ENCODE data around the gene WDFY4. TPM values are rescaled to one million over a fixed set of nuclear protein-coding genes. Genes with fewer than 3 reads are reported as not detected.

WDFY4 gene
- total and polyA plus RNA-seq, 2 donors: 13.0 to 25.1 TPM

- 98% methylated on average over 2 of the region's 2 CpGs for WGBS
- no peak overlapping the region for H3K27ac ChIP-seq (ENCODE audit: low read depth in 1 of 2, low read length in 1 of 2)
- no peak for DNase-seq (ENCODE audit: low read depth in 6 of 9, low spot score in 9 of 9)
- H3K27me3 ChIP-seq (ENCODE audit: control insufficient read depth in 2 of 2, insufficient read depth in 1 of 2, low read length in 1 of 2): no peaks in the 10 kb centered on the region
- H3K4me3 ChIP-seq (ENCODE audit: low read length in 2 of 2): no peak overlapping the region
- H3K9me3 ChIP-seq (ENCODE audit: control insufficient read depth in 2 of 2, insufficient read depth in 1 of 2, low read length in 1 of 2): peaks cover 0 to 4% of the 10 kb centered on the region in 2 donors
- peaks cover 0 to 15% of the 10 kb centered on the region in 2 donors for H3K4me1 ChIP-seq (ENCODE audit: control insufficient read depth in 2 of 2, insufficient read depth in 2 of 2, low read length in 2 of 2)
- H3K36me3 ChIP-seq (ENCODE audit: control insufficient read depth in 2 of 2, insufficient read depth in 2 of 2, low read length in 1 of 2): no peaks in the 10 kb centered on the region
These were observed 112.1 kb downstream of the WDFY4 start for GRCh38 chr10:48796713-48797245.

GRCh38 chr10:48797830-48798229, 113.2 kb downstream of the WDFY4 start:
- Histone ChIP-seq H3K9me3 (ENCODE audit: control insufficient read depth in 2 of 2, insufficient read depth in 1 of 2, low read length in 1 of 2) (peaks cover 0 to 4% of the 10 kb centered on the region in 2 donors), H3K27ac (ENCODE audit: low read depth in 1 of 2, low read length in 1 of 2) (no peak overlapping the region), H3K27me3 (ENCODE audit: control insufficient read depth in 2 of 2, insufficient read depth in 1 of 2, low read length in 1 of 2) (no peaks in the 10 kb centered on the region), H3K36me3 (ENCODE audit: control insufficient read depth in 2 of 2, insufficient read depth in 2 of 2, low read length in 1 of 2) (no peaks in the 10 kb centered on the region), H3K4me3 (ENCODE audit: low read length in 2 of 2) (no peak overlapping the region), H3K4me1 (ENCODE audit: control insufficient read depth in 2 of 2, insufficient read depth in 2 of 2, low read length in 2 of 2) (peaks cover 0 to 17% of the 10 kb centered on the region in 2 donors)
- DNase-seq (ENCODE audit: low read depth in 6 of 9, low spot score in 9 of 9): no peak
- WGBS: 93% methylated on average over 4 of the region's 4 CpGs

- Histone ChIP-seq H3K27ac (ENCODE audit: low read depth in 1 of 2, low read length in 1 of 2) (no peak overlapping the region), H3K4me3 (ENCODE audit: low read length in 2 of 2) (no peak overlapping the region), H3K9me3 (ENCODE audit: control insufficient read depth in 2 of 2, insufficient read depth in 1 of 2, low read length in 1 of 2) (peaks cover 0 to 4% of the 10 kb centered on the region in 2 donors), H3K36me3 (ENCODE audit: control insufficient read depth in 2 of 2, insufficient read depth in 2 of 2, low read length in 1 of 2) (no peaks in the 10 kb centered on the region), H3K27me3 (ENCODE audit: control insufficient read depth in 2 of 2, insufficient read depth in 1 of 2, low read length in 1 of 2) (no peaks in the 10 kb centered on the region), H3K4me1 (ENCODE audit: control insufficient read depth in 2 of 2, insufficient read depth in 2 of 2, low read length in 2 of 2) (peaks cover 0 to 26% of the 10 kb centered on the region in 2 donors)
- 97% methylated on average over 5 of the region's 5 CpGs for WGBS
- no peak for DNase-seq (ENCODE audit: low read depth in 6 of 9, low spot score in 9 of 9)
These were observed 114.0 kb downstream of the WDFY4 start for GRCh38 chr10:48798481-48799254.

- Histone ChIP-seq H3K4me3 (ENCODE audit: low read length in 2 of 2) (no peak overlapping the region), H3K27ac (ENCODE audit: low read depth in 1 of 2, low read length in 1 of 2) (no peak overlapping the region), H3K9me3 (ENCODE audit: control insufficient read depth in 2 of 2, insufficient read depth in 1 of 2, low read length in 1 of 2) (peaks cover 0 to 4% of the 10 kb centered on the region in 2 donors), H3K36me3 (ENCODE audit: control insufficient read depth in 2 of 2, insufficient read depth in 2 of 2, low read length in 1 of 2) (no peaks in the 10 kb centered on the region), H3K27me3 (ENCODE audit: control insufficient read depth in 2 of 2, insufficient read depth in 1 of 2, low read length in 1 of 2) (no peaks in the 10 kb centered on the region), H3K4me1 (ENCODE audit: control insufficient read depth in 2 of 2, insufficient read depth in 2 of 2, low read length in 2 of 2) (peaks cover 8 to 34% of the 10 kb centered on the region in 2 donors)
- WGBS: 96% methylated on average over 17 of the region's 17 CpGs
- no peak for DNase-seq (ENCODE audit: low read depth in 6 of 9, low spot score in 9 of 9)
These were observed 114.8 kb downstream of the WDFY4 start for GRCh38 chr10:48799341-48800006.

GRCh38 chr10:48800007-48800675, 115.5 kb downstream of the WDFY4 start:
- Histone ChIP-seq H3K4me1 (ENCODE audit: control insufficient read depth in 2 of 2, insufficient read depth in 2 of 2, low read length in 2 of 2) (peaks cover 14 to 41% of the 10 kb centered on the region in 2 donors), H3K4me3 (ENCODE audit: low read length in 2 of 2) (no peak overlapping the region), H3K27me3 (ENCODE audit: control insufficient read depth in 2 of 2, insufficient read depth in 1 of 2, low read length in 1 of 2) (no peaks in the 10 kb centered on the region), H3K27ac (ENCODE audit: low read depth in 1 of 2, low read length in 1 of 2) (peak overlapping the region; percentile 42 to 53), H3K9me3 (ENCODE audit: control insufficient read depth in 2 of 2, insufficient read depth in 1 of 2, low read length in 1 of 2) (peaks cover 0 to 4% of the 10 kb centered on the region in 2 donors), H3K36me3 (ENCODE audit: control insufficient read depth in 2 of 2, insufficient read depth in 2 of 2, low read length in 1 of 2) (no peaks in the 10 kb centered on the region)
- DNase-seq (ENCODE audit: low read depth in 6 of 9, low spot score in 9 of 9): peak in 1 of 9 donors; percentile 49
- 89% methylated on average over 12 of the region's 12 CpGs for WGBS

- Histone ChIP-seq H3K9me3 (ENCODE audit: control insufficient read depth in 2 of 2, insufficient read depth in 1 of 2, low read length in 1 of 2) (peaks cover 0 to 4% of the 10 kb centered on the region in 2 donors), H3K36me3 (ENCODE audit: control insufficient read depth in 2 of 2, insufficient read depth in 2 of 2, low read length in 1 of 2) (no peaks in the 10 kb centered on the region), H3K4me3 (ENCODE audit: low read length in 2 of 2) (no peak overlapping the region), H3K27me3 (ENCODE audit: control insufficient read depth in 2 of 2, insufficient read depth in 1 of 2, low read length in 1 of 2) (no peaks in the 10 kb centered on the region), H3K4me1 (ENCODE audit: control insufficient read depth in 2 of 2, insufficient read depth in 2 of 2, low read length in 2 of 2) (peaks cover 22 to 49% of the 10 kb centered on the region in 2 donors), H3K27ac (ENCODE audit: low read depth in 1 of 2, low read length in 1 of 2) (no peak overlapping the region)
- DNase-seq (ENCODE audit: low read depth in 6 of 9, low spot score in 9 of 9): no peak
These were observed 116.3 kb downstream of the WDFY4 start for GRCh38 chr10:48801001-48801421.

- peaks cover 27 to 59% of the 10 kb centered on the region in 2 donors for H3K4me1 ChIP-seq (ENCODE audit: control insufficient read depth in 2 of 2, insufficient read depth in 2 of 2, low read length in 2 of 2)
- H3K36me3 ChIP-seq (ENCODE audit: control insufficient read depth in 2 of 2, insufficient read depth in 2 of 2, low read length in 1 of 2): no peaks in the 10 kb centered on the region
- H3K27ac ChIP-seq (ENCODE audit: low read depth in 1 of 2, low read length in 1 of 2): no peak overlapping the region
- H3K27me3 ChIP-seq (ENCODE audit: control insufficient read depth in 2 of 2, insufficient read depth in 1 of 2, low read length in 1 of 2): no peaks in the 10 kb centered on the region
- H3K9me3 ChIP-seq (ENCODE audit: control insufficient read depth in 2 of 2, insufficient read depth in 1 of 2, low read length in 1 of 2): peaks cover 0 to 4% of the 10 kb centered on the region in 2 donors
- no peak overlapping the region for H3K4me3 ChIP-seq (ENCODE audit: low read length in 2 of 2)
- peak in 1 of 9 donors; percentile 30 for DNase-seq (ENCODE audit: low read depth in 6 of 9, low spot score in 9 of 9)
- 91% methylated on average over 2 of the region's 2 CpGs for WGBS
These were observed 118.0 kb downstream of the WDFY4 start for GRCh38 chr10:48802611-48803071.

GRCh38 chr10:48803801-48804584, 119.3 kb downstream of the WDFY4 start:
- H3K27me3 ChIP-seq (ENCODE audit: control insufficient read depth in 2 of 2, insufficient read depth in 1 of 2, low read length in 1 of 2): no peaks in the 10 kb centered on the region
- H3K27ac ChIP-seq (ENCODE audit: low read depth in 1 of 2, low read length in 1 of 2): peak overlapping the region; percentile 53 to 82
- peak in 1 of 9 donors; percentile 49 for DNase-seq (ENCODE audit: low read depth in 6 of 9, low spot score in 9 of 9)
- peaks cover 27 to 59% of the 10 kb centered on the region in 2 donors for H3K4me1 ChIP-seq (ENCODE audit: control insufficient read depth in 2 of 2, insufficient read depth in 2 of 2, low read length in 2 of 2)
- no peaks in the 10 kb centered on the region for H3K36me3 ChIP-seq (ENCODE audit: control insufficient read depth in 2 of 2, insufficient read depth in 2 of 2, low read length in 1 of 2)
- 74% methylated on average over 4 of the region's 4 CpGs for WGBS
- H3K9me3 ChIP-seq (ENCODE audit: control insufficient read depth in 2 of 2, insufficient read depth in 1 of 2, low read length in 1 of 2): peaks cover 0 to 4% of the 10 kb centered on the region in 2 donors
- H3K4me3 ChIP-seq (ENCODE audit: low read length in 2 of 2): no peak overlapping the region
